ENCODE results near the gene ZNF276. TPM values are rescaled to one million over a fixed set of nuclear protein-coding genes. Genes with fewer than 3 reads are reported as not detected.

Gene ZNF276
- total RNA-seq: 9.9 and 10.2 TPM in 2 replicates

GRCh38 chr16:89720813-89721545 lies at the start of gene ZNF276, which contains the start of gene VPS9D1:
Gene ZNF276 (plus strand): TSS chr16:89721537. CDS start chr16:89721641, 104 bp downstream.
Gene VPS9D1 (minus strand): TSS chr16:89720898. CDS start chr16:89720861, 37 bp downstream.

GRCh38 chr16:89686520-89687091 lies 34.7 kb upstream of the ZNF276 start, which contains the start of gene CDK10:
Gene CDK10 (plus strand): TSS chr16:89686689. CDS start chr16:89686711, 22 bp downstream.

GRCh38 chr16:89701425-89702406 lies 19.6 kb upstream of the ZNF276 start, which contains the start of gene SPATA2L:
Gene SPATA2L (minus strand): TSS chr16:89701705. CDS start chr16:89701232, 473 bp downstream.

Other genes starting within 250 kb of the ZNF276 start
- 39.7 and 44.1 TPM in 2 replicates for gene ANKRD11, start 231.0 kb upstream of the ZNF276 start, total RNA-seq
- gene SPG7, start 213.1 kb upstream of the ZNF276 start, total RNA-seq: 102 and 104 TPM in 2 replicates
- gene RPL13, start 160.9 kb upstream of the ZNF276 start, total RNA-seq: 2,617 and 2,821 TPM in 2 replicates
- gene CPNE7, start 145.8 kb upstream of the ZNF276 start, total RNA-seq: 8.2 and 11.3 TPM in 2 replicates
- 0.56 TPM in 1 of 2 replicates, not detected in the other for gene DPEP1, start 107.9 kb upstream of the ZNF276 start, total RNA-seq
- 69.3 and 134 TPM in 2 replicates for gene CHMP1A, start 63.8 kb upstream of the ZNF276 start, total RNA-seq
- 1.1 and 2.9 TPM in 2 replicates for gene SPATA33, start 63.7 kb upstream of the ZNF276 start, total RNA-seq
- gene CDK10, start 34.8 kb upstream of the ZNF276 start, total RNA-seq: 39.9 and 55.2 TPM in 2 replicates
- gene SPATA2L, start 19.8 kb upstream of the ZNF276 start, total RNA-seq: 12.4 and 14.2 TPM in 2 replicates
- 3.6 and 6.5 TPM in 2 replicates for gene VPS9D1, start 639 bp upstream of the ZNF276 start, total RNA-seq
- 5.6 and 17.4 TPM in 2 replicates for gene FANCA, start 95.1 kb downstream of the ZNF276 start, total RNA-seq
- 0.77 and 1.1 TPM in 2 replicates for gene SPIRE2, start 106.9 kb downstream of the ZNF276 start, total RNA-seq
- 175 and 185 TPM in 2 replicates for gene TCF25, start 152.1 kb downstream of the ZNF276 start, total RNA-seq
- 4.4 and 6.5 TPM in 2 replicates for gene MC1R, start 197.3 kb downstream of the ZNF276 start, total RNA-seq
- 119 and 496 TPM in 2 replicates for gene TUBB3, start 201.8 kb downstream of the ZNF276 start, total RNA-seq
- 68.8 and 84.0 TPM in 2 replicates for gene DEF8, start 227.2 kb downstream of the ZNF276 start, total RNA-seq